SHP77 treated with DMSO at 0.1 percent for 48 hours (cell line): ENCODE results near the gene HDC.

Experiments used
- DNase-seq: peaks from one replicate; lab custom pipeline; 2025; lab: John Stamatoyannopoulos, UW

Gene HDC

DNA sequence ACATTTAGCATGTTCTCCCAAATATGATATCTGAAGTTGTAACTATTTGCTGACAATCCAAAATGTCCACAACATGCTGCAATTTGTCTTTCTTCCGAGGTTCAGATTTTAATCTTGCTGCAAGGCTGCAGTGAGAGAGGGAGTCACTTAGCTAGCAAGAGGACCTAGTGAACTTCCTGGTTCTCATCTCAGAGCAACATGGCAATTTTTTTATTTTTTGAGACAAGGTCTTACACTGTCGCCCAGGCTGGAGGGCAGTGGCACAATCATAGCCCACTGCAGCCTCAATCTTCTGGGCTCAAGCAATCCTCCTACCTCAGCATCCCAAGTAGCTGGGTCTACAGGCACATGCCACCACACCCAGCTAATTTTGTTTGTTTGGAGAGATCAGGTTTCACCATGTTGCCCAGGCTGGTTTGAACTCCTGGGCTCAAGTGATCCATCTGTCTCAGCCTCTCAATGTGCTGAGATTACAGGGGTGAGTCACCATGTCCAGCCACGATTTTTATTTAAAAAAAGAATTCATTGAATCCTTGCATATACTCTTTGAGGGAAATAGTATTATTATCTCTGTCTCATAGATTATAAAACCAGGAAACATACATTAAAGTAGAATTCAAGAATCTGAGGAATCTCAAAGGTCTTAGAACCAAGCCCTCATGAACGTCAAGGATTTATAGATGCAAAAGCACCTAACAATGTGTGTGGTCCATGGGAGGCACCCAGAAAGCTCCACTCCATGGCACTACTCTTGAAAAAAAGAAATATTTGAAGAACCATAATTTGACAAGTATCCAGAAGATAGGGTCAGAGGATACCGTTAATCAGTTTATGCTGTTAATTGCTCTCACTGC, 9.1 kb downstream of the HDC start:
- DNase-seq, result no peak

DNA sequence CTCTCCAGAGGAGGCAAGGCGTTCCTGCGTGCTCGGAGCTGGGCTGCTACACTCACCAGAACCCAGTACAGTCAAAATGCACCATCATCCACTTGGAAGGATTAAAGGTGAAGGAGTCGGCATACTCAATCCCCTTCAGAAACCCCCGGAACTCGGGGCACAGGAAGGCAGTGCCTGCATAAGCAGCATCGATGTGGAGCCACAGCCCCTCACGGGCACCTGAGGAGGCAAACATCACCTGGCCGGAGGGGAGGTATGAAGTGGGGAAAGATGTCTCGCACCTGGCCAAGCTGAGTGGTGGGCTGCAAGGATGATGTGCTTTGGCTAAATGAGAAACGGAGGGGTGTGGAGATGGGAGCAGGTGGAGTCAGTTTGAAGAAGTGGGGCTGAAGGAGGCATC, 13.0 kb downstream of the HDC start:
- no peak for DNase-seq

DNA sequence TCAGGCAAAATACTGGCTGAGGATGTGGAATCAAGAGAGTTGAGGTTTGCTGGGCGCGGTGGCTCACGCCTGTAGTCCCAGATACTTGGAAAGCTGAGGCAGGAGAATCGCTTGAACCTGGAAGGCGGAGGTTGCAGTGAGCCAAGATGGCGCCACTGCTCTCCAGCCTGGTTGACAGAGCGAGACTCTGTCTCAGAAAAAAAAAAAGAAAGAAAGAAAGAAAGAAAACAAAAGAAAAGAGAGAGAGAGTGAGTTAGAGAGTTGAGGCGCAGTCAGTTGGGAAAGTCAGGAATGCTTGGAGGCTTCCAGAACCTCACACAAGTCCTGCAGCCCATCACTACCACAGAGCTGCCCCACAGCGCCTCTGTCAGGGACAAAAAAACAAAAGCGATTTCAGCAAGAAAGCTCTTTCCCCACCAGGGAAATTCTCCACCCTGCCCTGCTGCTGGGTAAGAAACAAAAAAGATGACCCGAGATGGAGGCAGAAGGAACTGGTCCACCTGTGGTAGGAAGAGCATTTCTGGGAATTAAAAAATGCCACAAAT, 13.8 kb downstream of the HDC start:
- no peak for DNase-seq

DNA sequence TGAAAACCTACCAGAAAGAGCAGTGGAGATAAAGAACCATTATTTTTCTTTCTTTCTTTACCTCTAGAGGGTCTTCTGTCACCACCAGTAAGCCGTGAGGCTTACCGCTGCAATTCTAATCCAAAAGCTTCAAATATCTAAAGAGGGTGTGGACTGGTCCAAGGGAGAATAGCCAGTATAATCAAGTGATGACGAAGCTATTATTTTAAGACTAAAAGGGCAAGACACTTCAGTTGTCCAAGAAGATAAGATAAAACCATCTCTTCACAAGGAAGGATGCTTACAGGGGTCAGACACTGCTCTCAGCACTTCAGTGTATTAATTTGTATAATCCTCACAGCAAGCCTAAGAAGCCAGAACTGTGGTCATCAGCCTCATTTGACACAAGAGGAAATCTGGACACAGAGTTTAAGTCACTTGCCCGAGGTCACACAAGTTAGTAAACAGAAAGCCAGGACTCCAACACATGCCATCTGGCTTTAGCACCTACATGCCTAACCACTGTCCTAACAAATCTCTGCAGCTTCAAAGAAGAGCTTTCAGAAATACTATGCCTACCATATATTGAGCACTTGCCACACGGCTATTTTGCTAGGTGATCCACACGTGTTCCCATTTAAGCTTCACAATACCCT, 14.6 kb downstream of the HDC start:
- DNase-seq, result no peak

DNA sequence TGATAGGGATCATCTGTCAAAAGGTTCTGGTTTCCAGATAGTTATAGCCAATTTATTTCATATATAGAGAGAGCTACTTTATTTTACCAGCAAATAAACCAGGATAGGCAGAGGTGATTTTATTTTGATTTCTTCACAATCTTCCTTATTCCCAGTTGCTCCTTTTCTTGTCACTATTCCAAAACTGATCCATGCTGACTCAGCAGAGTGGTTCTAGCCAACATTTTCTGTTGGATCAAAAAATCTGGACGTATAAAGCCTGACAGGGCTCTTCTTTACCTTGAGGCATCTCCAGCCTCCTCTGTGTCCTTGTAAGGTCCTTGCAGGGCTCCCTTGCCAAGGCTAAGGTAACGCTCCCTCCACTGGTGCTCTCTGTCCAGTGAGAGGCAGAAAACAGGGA, 15.8 kb downstream of the HDC start:
- DNase-seq, result no peak

DNA sequence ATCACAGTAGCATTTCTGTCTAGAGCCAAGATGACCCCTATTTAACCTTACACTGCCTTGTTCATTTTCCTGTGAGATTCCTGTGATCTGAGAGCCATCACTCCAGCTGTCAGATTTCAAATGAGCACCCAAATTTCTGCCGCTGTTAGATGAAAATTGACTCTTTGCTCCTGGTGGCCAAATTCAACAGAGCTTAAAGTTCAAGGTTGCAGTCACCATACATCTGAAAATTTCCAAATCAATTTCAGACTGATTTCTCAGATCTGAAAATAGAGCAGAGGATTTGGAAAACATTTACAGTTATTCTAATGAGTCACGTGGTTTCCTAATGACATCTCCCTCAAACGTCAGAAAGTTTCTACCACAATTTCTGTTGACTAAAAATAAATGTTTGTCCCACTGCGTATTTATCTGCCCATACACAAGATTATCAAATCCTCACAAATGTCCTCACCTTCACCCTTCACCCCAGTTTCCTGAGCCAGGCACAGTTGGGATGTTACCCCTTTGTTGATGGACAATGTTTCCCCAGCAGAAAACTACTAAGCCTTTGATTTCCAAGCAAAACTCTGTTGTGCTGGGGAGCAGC, 16.4 kb downstream of the HDC start:
- DNase-seq, result no peak

DNA sequence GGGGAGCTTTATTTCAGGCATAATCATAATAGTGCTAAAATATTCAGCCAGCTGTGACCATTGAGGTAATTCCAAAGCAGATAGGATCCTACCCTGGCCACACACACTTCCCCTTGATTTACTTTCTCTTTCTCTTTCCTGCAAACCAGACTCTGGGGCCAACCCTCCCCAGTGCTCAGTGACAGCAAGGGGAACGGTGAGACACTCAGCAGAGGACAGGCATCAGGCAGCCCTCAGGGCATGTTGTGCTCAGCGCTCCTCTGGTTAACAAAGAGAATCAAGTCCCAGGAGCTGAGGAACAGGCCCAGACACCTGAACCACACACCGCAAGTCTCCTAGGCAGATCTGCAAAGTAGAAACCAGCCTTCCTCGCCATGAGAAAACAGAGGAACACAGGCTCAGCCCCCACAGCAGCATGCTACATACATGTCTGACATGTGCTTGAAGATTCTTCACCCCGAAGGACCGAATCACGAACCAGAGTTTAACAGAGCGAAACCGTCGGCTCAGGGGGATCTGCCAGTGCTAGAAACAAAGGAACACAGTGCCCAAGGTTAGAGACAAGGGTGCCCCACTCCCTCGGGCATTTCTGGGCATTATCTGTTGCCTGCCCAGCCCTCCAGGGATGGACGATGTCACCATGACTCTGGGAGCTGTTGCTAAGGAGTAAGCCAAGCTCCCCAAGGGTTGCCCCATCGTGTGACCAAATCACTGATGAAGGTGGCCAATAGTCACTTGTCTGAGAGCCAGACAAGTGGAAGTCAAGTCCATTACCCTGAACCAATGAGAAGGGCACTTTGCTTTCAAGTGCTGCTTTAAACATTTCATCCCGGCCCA, 17.5 kb downstream of the HDC start:
- DNase-seq, result no peak

DNA sequence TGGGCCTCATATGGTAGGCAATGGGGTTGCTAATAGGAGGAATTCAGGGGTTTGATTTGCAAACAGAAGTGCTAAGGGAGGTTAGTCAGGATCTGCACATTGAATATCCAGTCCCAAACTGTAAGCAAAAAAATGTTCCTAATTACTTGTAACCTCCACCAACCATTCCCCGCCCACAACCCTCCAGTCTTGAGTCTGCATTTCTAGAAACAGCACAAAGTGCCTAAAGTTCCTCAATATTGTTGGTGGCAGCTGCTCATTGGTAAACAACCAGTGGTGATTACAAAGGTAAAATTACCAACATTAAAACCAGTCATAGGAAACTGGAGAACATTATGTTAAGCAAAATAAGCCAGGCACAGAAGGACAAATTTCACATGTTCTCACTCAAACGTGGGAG, 18.9 kb downstream of the HDC start:
- DNase-seq, result no peak

DNA sequence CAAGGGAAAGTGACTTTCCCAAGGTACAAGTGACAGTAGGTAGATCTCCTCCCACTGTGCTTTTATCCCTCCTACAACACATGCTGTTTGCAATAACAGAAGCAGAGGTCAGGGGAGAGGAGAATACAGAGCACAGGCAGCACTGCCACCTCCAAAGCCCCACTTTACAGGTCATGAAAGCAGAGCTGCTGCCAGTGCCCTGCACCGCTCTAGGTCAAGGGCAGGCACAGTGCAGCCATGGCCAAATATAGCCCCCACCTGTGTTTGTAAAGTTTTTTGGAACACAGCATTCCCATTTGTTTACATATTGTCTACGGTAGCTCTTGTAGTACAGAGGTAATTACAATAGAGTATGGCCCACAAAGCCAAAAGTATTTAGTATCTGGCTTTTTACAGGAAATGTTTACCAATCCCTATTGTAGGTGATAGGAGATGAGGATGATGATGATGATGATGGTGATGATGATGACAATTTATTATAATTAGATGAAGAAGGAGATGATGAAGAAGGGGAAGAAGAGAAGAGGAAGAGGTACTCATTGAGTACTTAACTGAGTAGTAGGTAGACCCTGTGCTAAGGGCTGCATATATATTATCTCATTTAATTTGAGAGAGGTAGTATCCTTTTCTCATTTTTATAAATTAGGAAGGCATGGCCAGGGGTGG, 20.4 kb downstream of the HDC start:
- no peak for DNase-seq

DNA sequence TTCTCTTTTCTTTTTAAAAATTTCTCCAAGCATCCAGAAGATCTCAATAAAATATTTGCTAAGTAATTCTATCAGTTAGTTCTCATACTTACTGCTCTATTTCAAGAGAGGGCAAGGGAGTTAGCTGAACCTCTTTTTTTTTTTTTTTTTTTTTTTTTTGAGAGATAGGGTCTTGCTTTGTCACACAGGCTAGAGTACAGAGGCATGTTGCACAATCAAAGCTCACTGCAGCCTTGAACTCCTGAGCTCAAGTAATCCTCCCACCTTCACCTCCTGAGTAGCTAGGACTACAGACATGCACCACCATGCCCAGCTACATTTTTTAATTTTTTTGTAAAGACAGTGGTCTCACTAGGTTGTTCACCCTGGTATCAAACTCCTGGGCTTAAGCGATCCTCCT, 21.4 kb downstream of the HDC start:
- DNase-seq, result no peak

DNA sequence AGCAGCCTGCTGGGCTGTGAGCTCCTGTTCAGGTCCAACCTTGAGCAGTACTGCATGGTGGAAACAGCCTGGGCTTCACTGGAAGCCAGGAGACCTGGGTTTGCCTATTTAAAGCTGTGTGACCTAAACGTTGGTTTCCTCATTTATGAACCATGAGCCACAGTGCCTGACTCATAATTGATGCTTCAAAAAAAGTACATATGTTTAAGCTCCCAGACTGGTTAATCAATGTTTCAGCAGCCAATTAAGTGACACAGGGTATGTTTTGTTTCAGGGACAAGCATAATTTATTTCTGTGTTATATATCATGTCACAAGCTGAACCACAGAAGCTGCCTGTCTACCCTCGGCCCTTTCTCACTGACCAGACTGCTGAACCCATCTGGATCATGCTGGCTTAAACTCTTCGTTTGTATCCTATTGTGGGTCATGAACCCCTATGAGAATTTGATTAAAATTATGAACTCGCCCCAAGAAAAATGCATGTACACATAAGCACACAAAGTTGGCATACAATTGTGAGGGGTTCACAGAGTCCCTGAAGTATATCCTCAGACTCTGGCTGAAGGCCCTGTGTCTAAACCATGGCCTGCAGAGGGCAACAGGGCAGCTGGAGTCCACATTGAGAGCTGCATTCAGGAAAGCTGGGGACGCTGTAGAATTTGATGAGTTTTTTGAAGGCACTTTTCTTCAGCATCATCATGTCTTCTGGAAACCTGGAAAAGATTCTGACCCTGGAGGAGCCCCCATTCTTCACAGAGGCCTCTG, 23.7 kb downstream of the HDC start:
- DNase-seq, result no peak

DNA sequence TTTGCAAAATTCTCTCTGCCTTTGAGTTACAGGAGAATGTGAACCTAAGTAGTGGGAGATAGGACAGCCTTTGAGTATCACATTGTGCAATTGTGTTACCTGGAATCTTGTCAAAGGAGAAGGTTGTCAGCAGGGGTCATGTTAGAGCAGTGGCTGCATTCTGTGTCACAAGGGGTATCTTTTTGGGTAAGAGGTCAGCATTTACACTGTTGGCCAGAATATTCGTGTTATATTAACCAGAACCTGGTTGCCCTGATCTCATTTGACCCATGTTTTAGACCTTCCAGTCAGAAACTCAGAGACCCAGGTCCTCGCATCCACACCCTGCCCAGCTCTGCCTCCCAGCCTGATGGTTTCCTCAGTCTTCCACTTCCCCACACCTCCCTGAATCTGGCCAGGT, 27.3 kb downstream of the HDC start:
- DNase-seq, result no peak

DNA sequence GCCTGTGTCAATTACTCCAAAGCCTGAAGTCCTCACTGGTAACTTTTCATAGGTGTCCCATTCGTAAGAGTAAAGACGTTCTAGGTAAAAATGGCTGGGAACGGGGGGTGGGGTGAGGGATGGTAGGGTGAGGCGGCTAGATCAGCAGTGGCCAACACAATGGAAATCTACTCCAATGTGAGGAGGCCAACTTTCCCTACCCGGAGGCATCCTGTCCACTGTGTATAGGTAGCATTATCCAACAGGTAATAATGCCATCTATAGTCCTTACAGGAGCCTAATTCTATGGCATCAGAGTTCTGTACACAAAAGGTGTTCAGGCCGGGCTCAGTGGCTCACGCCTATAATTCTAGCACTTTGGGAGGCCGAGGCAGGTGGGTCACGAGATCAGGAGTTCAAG, 29.1 kb downstream of the HDC start:
- no peak for DNase-seq

DNA sequence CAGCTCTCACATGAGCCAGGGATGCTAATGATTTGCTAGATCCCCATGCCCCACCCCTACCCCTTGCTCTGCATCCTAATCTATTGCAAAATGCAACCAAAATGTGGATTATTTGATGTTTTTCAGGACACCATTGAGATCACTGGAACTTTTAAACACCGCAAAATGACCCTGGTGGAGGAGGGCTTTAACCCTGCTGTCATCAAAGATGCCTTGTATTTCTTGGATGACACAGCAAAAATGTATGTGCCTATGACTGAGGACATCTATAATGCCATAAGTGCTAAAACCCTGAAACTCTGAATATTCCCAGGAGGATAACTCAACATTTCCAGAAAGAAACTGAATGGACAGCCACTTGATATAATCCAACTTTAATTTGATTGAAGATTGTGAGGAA, 29.7 kb downstream of the HDC start:
- no peak for DNase-seq

DNA sequence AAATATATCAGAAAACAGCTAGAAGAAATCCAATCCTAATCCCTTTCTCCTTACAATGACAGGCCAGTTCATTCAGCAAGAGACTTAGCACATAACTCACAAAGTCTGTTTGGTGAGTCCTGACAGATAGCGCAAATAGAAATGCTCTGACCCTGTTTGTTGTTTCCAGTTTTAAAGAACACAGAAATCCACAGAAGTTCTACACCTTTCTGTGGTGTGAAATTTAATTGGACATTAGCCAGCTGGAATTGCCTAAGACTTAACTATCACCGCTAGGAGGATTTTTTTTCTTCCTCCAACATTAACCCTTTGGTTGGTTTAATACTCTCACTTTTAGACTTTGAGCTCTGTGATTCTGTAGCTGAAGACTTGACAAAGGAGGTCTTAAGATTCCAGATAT, 30.8 kb downstream of the HDC start:
- no peak for DNase-seq

DNA sequence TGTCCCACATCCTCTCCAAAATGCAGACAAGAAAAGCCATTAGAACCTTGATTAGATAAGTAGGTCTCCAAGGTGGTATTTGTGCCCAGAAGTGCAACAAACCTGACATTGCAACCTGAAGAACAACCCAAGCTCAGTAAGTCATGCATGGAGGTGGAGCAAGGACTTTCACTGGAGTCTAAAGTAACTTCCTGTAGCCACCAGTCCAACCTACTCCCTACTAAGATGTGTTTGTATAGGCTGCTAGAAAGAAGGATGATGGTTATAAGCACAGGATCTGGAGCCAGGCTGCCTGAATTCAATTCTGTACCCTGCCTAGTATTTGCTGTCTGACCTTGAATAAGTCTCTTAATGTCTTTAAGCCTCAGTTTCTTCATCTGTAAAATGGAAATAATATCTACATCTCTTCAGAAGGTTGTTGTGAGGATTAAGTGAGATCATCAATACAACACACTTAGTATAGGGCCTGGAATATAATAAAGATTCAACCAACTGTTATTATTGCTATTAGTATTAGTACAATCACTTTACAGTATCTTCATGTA, 32.3 kb downstream of the HDC start:
- no peak for DNase-seq

DNA sequence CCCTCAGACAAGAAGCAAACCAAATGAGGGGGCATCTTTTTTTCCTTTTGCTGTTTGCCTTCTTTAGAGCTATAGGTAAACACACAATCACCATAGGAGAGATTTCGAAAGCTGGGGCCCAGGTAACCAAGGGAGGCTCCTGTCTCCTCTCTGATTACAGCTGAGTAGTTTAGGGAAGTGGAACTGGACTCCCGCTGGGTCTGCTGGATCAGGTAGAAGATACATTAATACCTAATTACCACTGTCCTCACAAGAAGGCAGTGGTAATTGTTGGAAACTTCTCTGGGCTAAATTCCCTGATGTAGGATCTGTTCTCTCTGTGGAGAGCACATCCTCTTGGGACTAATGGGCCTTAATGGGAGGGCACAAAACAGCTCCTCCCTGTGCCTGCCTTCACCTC, 32.7 kb downstream of the HDC start:
- no peak for DNase-seq

DNA sequence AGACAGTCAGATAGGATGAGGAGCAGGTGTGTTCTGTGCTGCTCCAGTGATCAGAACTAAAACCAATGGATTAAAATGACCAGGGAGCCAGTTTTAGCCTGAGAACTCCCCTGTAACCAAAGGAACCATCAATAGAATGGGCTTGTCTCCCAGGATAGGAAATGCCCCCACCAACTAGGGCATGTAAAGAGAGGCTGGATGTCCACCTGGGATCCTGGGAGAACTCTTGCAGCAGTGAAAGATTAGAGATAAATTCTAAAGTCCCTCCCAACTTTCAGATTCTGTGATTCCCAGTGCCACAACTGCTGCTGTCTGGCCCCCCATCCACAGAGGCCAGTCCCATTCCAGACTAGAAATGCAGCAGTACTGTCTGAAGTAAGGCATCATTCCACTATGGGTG, 33.8 kb downstream of the HDC start:
- DNase-seq, result no peak

DNA sequence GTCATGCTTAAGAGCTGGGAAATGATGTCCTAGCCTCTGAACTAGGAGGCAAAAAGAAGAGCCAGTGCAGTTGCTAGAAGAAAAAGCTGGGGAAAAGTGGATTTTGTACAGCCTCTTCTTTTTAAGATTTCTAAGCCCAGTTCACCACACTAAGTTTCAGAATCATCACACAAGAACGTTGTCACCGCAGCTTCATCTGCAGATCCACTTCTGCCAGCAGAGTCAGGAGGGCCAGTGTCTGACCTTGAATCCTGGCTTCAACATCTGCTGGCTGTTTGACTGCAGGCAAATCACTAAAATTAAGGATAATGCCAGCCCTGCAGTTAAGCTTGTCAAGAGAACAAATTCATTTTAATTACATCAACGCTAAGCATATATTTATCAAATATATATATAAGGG, 36.2 kb downstream of the HDC start:
- no peak for DNase-seq

DNA sequence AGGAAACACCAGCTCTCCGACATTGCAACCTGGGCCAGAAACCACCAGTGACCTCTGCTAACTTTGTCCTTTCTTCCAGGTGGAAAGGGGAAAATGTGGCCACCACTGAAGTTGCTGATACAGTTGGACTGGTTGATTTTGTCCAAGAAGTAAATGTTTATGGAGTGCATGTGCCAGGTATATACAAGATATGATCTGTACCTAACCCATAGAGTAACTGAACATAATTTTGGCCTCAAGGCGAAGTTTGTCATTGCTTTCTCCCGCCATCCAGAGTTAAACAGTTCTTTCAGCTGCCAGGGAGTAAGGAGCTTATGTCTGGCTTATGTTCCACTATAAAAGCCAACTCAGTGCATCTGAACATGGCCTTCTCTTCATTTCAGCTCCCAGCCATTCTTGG, 36.7 kb downstream of the HDC start:
- DNase-seq, result no peak

DNA sequence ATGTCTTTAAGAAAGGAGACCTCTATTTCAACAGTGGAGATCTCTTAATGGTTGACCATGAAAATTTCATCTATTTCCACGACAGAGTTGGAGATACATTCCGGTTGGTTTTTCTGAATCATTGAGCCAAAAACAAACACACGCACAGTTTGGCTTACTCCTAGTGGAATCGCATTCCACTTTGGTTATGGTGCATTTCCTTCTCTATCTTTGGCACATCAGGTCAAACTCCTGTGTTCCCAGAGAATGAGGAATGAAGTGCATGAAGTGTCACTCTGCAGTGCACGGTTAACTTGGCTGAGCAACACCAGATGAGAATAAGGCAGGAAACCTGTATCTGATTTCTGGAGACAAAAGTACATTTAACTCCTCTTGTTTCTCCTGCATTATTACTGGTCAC, 38.5 kb downstream of the HDC start:
- DNase-seq, result no peak
